Neutrophil (primary cell): ENCODE results near the gene LY6G5B.

Source experiments
- H3K27ac ChIP-seq: fragments of 200-600 bp; sonication (generic); 2 replicates; pipeline ENCODE4 v1.5.1; 2016; ENCODE audit warnings: mild to moderate bottlenecking, moderate library complexity
- H3K27me3 ChIP-seq: fragments of 200-600 bp; sonication (generic); 2 replicates; pipeline ENCODE4 v1.6.0; 2016; ENCODE audit warnings: mild to moderate bottlenecking
- H3K36me3 ChIP-seq: fragments of 200-600 bp; sonication (generic); 2 replicates; pipeline ENCODE4 v1.5.1; 2017
- H3K4me1 ChIP-seq, 2 experiments: fragments of 200-600 bp in 1 of 2; sonication (generic) in 1 of 2; 1 replicate in 1 of 2; 2 replicates in 1 of 2; pipeline versions ENCODE4 v1.5.1 to v1.6.1; 2013 to 2016; ENCODE audit warnings: low read depth in 1 of 2, low read length in 1 of 2, mild to moderate bottlenecking in 1 of 2, moderate library complexity in 1 of 2; ENCODE audit not compliant: control insufficient read depth in 1 of 2, insufficient read depth in 1 of 2
- H3K4me3 ChIP-seq, 2 experiments: fragments of 200-600 bp in 1 of 2; sonication (generic) in 1 of 2; 1 replicate in 1 of 2; 2 replicates in 1 of 2; pipeline ENCODE4 v1.5.1; 2013 to 2016; ENCODE audit warnings: low read depth in 1 of 2, low read length in 1 of 2, mild to moderate bottlenecking in 1 of 2, moderate library complexity in 1 of 2
- H3K9me3 ChIP-seq: fragments of 200-600 bp; sonication (generic); 2 replicates; pipeline ENCODE4 v1.5.1; 2016
- TF ChIP-seq, protein P1 (sequence below): fragments of 200-600 bp; sonication (generic); IDR thresholded peaks from 2 replicates; pipeline ENCODE4 v1.5.1; 2016; ENCODE audit warnings: antibody characterized with exemption

The LY6G5B gene

DNA sequence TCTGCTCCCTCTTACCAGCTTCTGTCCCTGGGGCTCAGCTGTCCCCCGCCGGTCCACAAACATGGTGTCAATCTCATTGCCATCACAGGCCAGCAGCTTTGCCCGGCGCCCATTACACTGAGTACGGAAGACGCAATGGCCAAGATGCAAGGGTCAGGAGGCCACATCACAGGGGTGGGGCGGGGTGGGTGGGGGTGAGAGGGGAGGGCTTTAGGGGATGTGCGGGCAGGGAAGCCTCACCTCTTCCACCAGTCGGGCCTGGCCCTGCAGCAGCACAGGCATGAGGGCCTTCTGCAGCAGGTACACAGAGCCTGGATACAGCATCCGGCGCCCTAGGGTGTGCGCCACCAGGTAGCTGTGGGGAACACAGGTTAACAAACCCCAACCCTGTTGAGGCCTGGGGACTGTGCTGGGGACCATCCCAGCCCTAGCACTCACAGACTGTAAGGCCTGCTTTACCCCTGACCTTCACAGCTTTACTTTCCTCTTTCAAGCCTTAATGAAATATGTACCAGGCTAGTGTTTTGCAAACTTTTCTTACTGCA is 21.9 kb downstream of the LY6G5B start:
- H3K4me3 ChIP-seq, result no peak overlapping the region
- peaks cover 99% of the 10 kb centered on the region for H3K36me3 ChIP-seq
- no peaks in the 10 kb centered on the region for H3K9me3 ChIP-seq
- no peaks in the 10 kb centered on the region for H3K4me1 ChIP-seq
- TF ChIP-seq, protein P1, sequence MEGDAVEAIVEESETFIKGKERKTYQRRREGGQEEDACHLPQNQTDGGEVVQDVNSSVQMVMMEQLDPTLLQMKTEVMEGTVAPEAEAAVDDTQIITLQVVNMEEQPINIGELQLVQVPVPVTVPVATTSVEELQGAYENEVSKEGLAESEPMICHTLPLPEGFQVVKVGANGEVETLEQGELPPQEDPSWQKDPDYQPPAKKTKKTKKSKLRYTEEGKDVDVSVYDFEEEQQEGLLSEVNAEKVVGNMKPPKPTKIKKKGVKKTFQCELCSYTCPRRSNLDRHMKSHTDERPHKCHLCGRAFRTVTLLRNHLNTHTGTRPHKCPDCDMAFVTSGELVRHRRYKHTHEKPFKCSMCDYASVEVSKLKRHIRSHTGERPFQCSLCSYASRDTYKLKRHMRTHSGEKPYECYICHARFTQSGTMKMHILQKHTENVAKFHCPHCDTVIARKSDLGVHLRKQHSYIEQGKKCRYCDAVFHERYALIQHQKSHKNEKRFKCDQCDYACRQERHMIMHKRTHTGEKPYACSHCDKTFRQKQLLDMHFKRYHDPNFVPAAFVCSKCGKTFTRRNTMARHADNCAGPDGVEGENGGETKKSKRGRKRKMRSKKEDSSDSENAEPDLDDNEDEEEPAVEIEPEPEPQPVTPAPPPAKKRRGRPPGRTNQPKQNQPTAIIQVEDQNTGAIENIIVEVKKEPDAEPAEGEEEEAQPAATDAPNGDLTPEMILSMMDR, result no peak
- no peaks in the 10 kb centered on the region for H3K27me3 ChIP-seq
- no peak overlapping the region for H3K27ac ChIP-seq

DNA sequence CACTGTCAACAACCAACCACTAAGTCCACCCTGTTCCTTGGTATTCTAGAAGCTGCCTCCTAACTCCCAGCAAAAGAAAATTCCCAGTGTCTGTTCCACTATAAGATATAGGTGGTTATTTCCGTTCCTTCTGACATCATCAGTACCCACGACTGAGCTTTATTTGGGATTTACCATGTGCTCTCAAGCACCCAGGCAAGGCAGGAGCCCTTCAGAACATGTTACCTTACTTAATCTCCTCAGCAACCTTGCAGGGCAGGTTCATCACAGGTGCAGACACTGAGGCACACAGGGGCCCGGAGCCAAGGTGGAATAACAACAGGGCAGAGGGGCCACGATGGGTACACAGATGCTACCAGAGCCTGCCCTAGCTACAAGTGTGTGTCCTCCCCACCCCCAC is 22.6 kb downstream of the LY6G5B start:
- Histone ChIP-seq H3K9me3 (no peaks in the 10 kb centered on the region), H3K27ac (no peak overlapping the region), H3K27me3 (no peaks in the 10 kb centered on the region), H3K4me1 (no peaks in the 10 kb centered on the region), H3K4me3 (no peak overlapping the region), H3K36me3 (peaks cover 94% of the 10 kb centered on the region)
- TF ChIP-seq, protein P1, result no peak

DNA sequence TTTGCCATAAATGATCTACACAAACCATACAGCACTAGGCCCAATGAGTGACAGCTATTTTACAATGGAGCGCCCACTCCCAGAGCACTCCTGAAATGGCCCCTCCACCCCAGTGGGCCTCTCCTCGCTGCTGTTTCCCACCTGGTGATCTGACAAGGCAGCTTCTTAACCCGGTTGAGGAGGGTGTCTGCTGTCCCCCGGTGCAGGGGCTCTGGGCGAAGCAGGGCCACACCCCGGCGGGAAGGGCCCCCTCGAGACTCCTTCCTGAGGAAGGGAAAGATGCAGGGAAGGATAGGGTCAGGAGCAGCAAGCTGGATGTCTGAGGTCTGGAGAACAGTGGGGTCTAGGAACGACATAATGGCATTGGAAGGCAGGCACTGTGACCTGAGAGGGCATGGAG is 23.1 kb downstream of the LY6G5B start:
- Histone ChIP-seq H3K4me3 (no peak overlapping the region), H3K27me3 (no peaks in the 10 kb centered on the region), H3K36me3 (peaks cover 89% of the 10 kb centered on the region), H3K9me3 (no peaks in the 10 kb centered on the region), H3K4me1 (no peaks in the 10 kb centered on the region), H3K27ac (no peak overlapping the region)
- TF ChIP-seq, protein P1, result no peak

DNA sequence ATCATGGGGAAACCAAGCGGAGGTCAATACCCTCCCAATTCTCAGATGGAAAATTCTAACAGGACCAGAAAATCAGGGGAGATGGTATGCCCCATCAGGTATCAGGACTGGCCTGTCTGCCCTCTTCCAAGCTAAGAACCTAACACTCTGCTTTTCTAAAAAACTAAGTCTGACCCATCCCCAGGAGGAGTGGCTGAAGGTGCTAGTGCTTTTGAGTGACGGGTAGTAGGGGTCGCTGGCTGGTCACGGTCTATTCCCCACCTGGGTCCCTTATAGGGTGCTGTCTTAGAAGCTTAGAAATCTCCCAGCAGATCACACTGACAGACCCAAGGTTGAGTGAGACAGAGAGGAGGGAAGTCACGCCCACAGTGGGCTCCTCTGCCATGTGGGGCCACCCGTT is 23.8 kb downstream of the LY6G5B start:
- Histone ChIP-seq H3K27ac (no peak overlapping the region), H3K9me3 (no peaks in the 10 kb centered on the region), H3K4me3 (no peak overlapping the region), H3K27me3 (no peaks in the 10 kb centered on the region), H3K4me1 (no peaks in the 10 kb centered on the region), H3K36me3 (peaks cover 83% of the 10 kb centered on the region)
- TF ChIP-seq, protein P1, result no peak

DNA sequence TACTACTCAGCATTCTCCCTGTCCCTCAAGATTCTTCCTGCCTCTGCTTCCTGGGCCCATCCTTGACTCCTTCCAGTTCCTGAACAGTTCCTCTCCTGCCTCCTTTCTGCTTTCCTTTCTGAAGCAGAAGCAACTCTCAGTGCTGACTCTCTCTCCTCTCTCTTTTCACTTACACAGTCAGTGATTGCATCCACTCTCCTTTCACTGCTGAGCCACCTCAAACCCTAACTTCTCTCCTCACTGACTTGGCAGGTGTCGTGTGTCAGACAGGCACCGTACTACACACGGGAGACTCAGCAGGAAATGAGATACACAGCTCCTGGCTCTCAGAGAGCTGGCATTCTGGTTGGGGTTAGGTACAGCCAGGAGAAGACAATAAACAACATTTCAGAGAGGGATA is 27.8 kb downstream of the LY6G5B start:
- H3K36me3 ChIP-seq, result peaks cover 72% of the 10 kb centered on the region
- no peak overlapping the region for H3K4me3 ChIP-seq
- no peaks in the 10 kb centered on the region for H3K27me3 ChIP-seq
- TF ChIP-seq, protein P1, result no peak
- H3K9me3 ChIP-seq, result no peaks in the 10 kb centered on the region
- peak overlapping the region; percentile 51 for H3K27ac ChIP-seq
- H3K4me1 ChIP-seq, result peaks cover 16 to 18% of the 10 kb centered on the region in 2 experiments
